ENCODE data around the gene TAGLN3.

DNA sequence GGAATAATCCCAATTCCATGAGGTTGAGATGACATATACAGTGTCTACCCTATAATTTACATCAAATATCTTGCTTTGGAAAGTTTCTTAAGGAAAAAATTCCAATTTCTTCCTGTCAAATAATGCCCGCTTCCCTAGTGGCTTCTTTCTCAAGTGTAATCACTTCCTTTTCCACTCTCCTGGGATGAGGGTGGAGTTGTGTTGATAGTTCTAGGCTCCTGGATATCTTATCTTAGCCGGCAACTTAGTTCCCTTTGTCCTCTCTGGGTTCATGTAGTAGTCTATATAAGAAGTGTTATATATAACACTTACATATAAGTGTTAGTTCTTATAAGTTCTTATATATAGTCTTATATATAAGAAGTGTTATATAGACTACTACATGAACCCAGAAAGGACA is 10.9 kb downstream of the TAGLN3 start:
- TF ChIP-seq, protein P1, sequence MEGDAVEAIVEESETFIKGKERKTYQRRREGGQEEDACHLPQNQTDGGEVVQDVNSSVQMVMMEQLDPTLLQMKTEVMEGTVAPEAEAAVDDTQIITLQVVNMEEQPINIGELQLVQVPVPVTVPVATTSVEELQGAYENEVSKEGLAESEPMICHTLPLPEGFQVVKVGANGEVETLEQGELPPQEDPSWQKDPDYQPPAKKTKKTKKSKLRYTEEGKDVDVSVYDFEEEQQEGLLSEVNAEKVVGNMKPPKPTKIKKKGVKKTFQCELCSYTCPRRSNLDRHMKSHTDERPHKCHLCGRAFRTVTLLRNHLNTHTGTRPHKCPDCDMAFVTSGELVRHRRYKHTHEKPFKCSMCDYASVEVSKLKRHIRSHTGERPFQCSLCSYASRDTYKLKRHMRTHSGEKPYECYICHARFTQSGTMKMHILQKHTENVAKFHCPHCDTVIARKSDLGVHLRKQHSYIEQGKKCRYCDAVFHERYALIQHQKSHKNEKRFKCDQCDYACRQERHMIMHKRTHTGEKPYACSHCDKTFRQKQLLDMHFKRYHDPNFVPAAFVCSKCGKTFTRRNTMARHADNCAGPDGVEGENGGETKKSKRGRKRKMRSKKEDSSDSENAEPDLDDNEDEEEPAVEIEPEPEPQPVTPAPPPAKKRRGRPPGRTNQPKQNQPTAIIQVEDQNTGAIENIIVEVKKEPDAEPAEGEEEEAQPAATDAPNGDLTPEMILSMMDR (IDR thresholded peaks at IDR 0.05; ENCODE audit: low read depth, low read length, missing input control), result no peak
- TF ChIP-seq SP1 (IDR thresholded peaks at IDR 0.05) (no peak), RAD21 (IDR thresholded peaks at IDR 0.05) (no peak), TAF1 (conservative IDR thresholded peaks at IDR 0.05) (no peak), FOXA1 (IDR thresholded peaks at IDR 0.05) (no peak)
- TF ChIP-seq, protein P2, sequence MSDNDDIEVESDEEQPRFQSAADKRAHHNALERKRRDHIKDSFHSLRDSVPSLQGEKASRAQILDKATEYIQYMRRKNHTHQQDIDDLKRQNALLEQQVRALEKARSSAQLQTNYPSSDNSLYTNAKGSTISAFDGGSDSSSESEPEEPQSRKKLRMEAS (IDR thresholded peaks at IDR 0.05), result no peak
- TF ChIP-seq, protein P3, sequence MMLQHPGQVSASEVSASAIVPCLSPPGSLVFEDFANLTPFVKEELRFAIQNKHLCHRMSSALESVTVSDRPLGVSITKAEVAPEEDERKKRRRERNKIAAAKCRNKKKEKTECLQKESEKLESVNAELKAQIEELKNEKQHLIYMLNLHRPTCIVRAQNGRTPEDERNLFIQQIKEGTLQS (IDR thresholded peaks at IDR 0.05), result no peak
- TF ChIP-seq, protein P4, sequence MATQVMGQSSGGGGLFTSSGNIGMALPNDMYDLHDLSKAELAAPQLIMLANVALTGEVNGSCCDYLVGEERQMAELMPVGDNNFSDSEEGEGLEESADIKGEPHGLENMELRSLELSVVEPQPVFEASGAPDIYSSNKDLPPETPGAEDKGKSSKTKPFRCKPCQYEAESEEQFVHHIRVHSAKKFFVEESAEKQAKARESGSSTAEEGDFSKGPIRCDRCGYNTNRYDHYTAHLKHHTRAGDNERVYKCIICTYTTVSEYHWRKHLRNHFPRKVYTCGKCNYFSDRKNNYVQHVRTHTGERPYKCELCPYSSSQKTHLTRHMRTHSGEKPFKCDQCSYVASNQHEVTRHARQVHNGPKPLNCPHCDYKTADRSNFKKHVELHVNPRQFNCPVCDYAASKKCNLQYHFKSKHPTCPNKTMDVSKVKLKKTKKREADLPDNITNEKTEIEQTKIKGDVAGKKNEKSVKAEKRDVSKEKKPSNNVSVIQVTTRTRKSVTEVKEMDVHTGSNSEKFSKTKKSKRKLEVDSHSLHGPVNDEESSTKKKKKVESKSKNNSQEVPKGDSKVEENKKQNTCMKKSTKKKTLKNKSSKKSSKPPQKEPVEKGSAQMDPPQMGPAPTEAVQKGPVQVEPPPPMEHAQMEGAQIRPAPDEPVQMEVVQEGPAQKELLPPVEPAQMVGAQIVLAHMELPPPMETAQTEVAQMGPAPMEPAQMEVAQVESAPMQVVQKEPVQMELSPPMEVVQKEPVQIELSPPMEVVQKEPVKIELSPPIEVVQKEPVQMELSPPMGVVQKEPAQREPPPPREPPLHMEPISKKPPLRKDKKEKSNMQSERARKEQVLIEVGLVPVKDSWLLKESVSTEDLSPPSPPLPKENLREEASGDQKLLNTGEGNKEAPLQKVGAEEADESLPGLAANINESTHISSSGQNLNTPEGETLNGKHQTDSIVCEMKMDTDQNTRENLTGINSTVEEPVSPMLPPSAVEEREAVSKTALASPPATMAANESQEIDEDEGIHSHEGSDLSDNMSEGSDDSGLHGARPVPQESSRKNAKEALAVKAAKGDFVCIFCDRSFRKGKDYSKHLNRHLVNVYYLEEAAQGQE (IDR thresholded peaks at IDR 0.05), result no peak
